ENCODE results near the gene HTR4. TPM values are rescaled to one million over a fixed set of nuclear protein-coding genes. Genes with fewer than 3 reads are reported as not detected.

The HTR4 gene
- polyA plus RNA-seq, 3 donors = not detected

DNA sequence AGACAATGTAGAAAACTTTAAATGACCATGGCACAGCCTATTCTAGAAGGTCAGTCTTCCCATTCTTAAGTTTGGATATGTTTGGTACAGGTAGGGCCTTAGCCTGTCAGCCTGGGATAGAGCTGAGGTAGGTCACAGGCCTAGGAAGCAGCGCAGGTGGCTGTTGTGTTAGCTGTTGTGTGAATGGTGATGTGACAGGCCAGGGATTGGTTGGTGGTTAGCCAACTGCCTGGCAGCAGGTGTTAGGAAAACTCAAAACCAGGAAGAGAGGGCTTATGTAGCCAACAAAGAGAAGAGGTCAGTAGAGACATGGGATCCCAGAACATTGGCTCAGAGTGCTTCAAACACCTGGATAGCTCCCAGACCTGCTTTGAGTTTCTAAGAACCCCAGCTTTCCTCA lies 186.4 kb downstream of the HTR4 start:
- Histone ChIP-seq H3K27ac (ENCODE audit: low read depth in 1 of 2, low read length in 2 of 2) (no peak overlapping the region), H3K9me3 (replicated peaks in 1 of 2; ENCODE audit: control insufficient read depth in 1 of 2, insufficient read depth in 1 of 2, low read length in 2 of 2) (no peaks in the 10 kb centered on the region), H3K4me3 (replicated peaks in 1 of 3; ENCODE audit: low read depth in 2 of 3, low read length in 3 of 3) (no peak overlapping the region), H3K4me1 (ENCODE audit: control insufficient read depth in 1 of 2, insufficient read depth in 2 of 2, low read length in 2 of 2) (peaks cover 16 to 20% of the 10 kb centered on the region in 2 donors), H2AFZ (ENCODE audit: insufficient read depth, low read depth, low read length, poor library complexity, severe bottlenecking) (no peak overlapping the region), H4K20me1 (ENCODE audit: insufficient read depth, low read length) (no peaks in the 10 kb centered on the region), H3K9ac (ENCODE audit: insufficient read depth, low read length, poor library complexity, severe bottlenecking) (no peak overlapping the region), H3K36me3 (replicated peaks in 1 of 2; ENCODE audit: control insufficient read depth in 1 of 2, insufficient read depth in 2 of 2, low read length in 2 of 2) (no peaks in the 10 kb centered on the region), H3K79me2 (ENCODE audit: insufficient read depth, low read length) (no peaks in the 10 kb centered on the region), H3K4me2 (replicated peaks; ENCODE audit: extremely low read depth, low read length, poor library complexity, severe bottlenecking) (no peak overlapping the region), H3K27me3 (ENCODE audit: control insufficient read depth in 2 of 2, insufficient read depth in 2 of 2, low read length in 2 of 2) (no peaks in the 10 kb centered on the region)
- H3K4me3 Mint-ChIP-seq = no peak overlapping the region
- intact Hi-C loops (cut with micrococcal nuclease) = no loop called here
- DNase-seq = no peak
- peaks cover 28% of the 10 kb centered on the region for H3K4me1 Mint-ChIP-seq
- peak overlapping the region in 1 of 7 donors; percentile 81 for H3K27ac Mint-ChIP-seq
- 90% methylated on average over 1 of the region's 1 CpG for whole genome bisulfite sequencing (ENCODE audit: insufficient coverage)
- no peaks in the 10 kb centered on the region for H3K36me3 Mint-ChIP-seq
- peaks cover 0 to 12% (median 3%) of the 10 kb centered on the region in 7 donors for H3K9me3 Mint-ChIP-seq
- TF ChIP-seq, protein P1, sequence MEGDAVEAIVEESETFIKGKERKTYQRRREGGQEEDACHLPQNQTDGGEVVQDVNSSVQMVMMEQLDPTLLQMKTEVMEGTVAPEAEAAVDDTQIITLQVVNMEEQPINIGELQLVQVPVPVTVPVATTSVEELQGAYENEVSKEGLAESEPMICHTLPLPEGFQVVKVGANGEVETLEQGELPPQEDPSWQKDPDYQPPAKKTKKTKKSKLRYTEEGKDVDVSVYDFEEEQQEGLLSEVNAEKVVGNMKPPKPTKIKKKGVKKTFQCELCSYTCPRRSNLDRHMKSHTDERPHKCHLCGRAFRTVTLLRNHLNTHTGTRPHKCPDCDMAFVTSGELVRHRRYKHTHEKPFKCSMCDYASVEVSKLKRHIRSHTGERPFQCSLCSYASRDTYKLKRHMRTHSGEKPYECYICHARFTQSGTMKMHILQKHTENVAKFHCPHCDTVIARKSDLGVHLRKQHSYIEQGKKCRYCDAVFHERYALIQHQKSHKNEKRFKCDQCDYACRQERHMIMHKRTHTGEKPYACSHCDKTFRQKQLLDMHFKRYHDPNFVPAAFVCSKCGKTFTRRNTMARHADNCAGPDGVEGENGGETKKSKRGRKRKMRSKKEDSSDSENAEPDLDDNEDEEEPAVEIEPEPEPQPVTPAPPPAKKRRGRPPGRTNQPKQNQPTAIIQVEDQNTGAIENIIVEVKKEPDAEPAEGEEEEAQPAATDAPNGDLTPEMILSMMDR (IDR thresholded peaks at IDR 0.05) = no peak
- no peaks in the 10 kb centered on the region for H3K27me3 Mint-ChIP-seq (ENCODE audit: low read depth in 3 of 3)

- Mint-ChIP-seq H3K4me1 (peaks cover 22% of the 10 kb centered on the region), H3K27ac (peak overlapping the region in 2 of 7 donors; percentile 64 to 75), H3K36me3 (no peaks in the 10 kb centered on the region), H3K27me3 (ENCODE audit: low read depth in 3 of 3) (peaks cover 0 to 1% (median 0%) of the 10 kb centered on the region in 3 donors), H3K4me3 (peak overlapping the region in 1 of 2 donors; percentile 89), H3K9me3 (peaks cover 0 to 12% (median 3%) of the 10 kb centered on the region in 7 donors)
- DNase-seq = peak in 2 of 3 donors; percentile 6 to 10
- H3K4me2 ChIP-seq (replicated peaks; ENCODE audit: extremely low read depth, low read length, poor library complexity, severe bottlenecking) = peak overlapping the region; percentile 64
- H3K4me1 ChIP-seq (ENCODE audit: control insufficient read depth in 1 of 2, insufficient read depth in 2 of 2, low read length in 2 of 2) = peaks cover 16 to 20% of the 10 kb centered on the region in 2 donors
- no peaks in the 10 kb centered on the region for H3K9me3 ChIP-seq (replicated peaks in 1 of 2; ENCODE audit: control insufficient read depth in 1 of 2, insufficient read depth in 1 of 2, low read length in 2 of 2)
- no peaks in the 10 kb centered on the region for H3K27me3 ChIP-seq (ENCODE audit: control insufficient read depth in 2 of 2, insufficient read depth in 2 of 2, low read length in 2 of 2)
- no CpG with 5 or more reads among the region's 4 CpGs for WGBS (ENCODE audit: insufficient coverage)
- H4K20me1 ChIP-seq (ENCODE audit: insufficient read depth, low read length) = no peaks in the 10 kb centered on the region
- peak overlapping the region in 1 of 3 experiments; percentile 46 for H3K4me3 ChIP-seq (replicated peaks in 1 of 3; ENCODE audit: low read depth in 2 of 3, low read length in 3 of 3)
- H3K36me3 ChIP-seq (replicated peaks in 1 of 2; ENCODE audit: control insufficient read depth in 1 of 2, insufficient read depth in 2 of 2, low read length in 2 of 2) = no peaks in the 10 kb centered on the region
- H3K79me2 ChIP-seq (ENCODE audit: insufficient read depth, low read length) = no peaks in the 10 kb centered on the region
- intact Hi-C loops (cut with micrococcal nuclease) = no loop called here
- H3K27ac ChIP-seq (ENCODE audit: low read depth in 1 of 2, low read length in 2 of 2) = peak overlapping the region in 1 of 2 donors; percentile 57
- no peak overlapping the region for H3K9ac ChIP-seq (ENCODE audit: insufficient read depth, low read length, poor library complexity, severe bottlenecking)
- peak overlapping the region; percentile 58 for H2AFZ ChIP-seq (ENCODE audit: insufficient read depth, low read depth, low read length, poor library complexity, severe bottlenecking)
- TF ChIP-seq, protein P1 (IDR thresholded peaks at IDR 0.05) = no peak
Observed at GRCh38 chr5:148466236-148466580, 188.1 kb downstream of the HTR4 start.
